Heart left ventricle (tissue), 13 donors: ENCODE measurements around the gene NLRP3.

Experiments
- CTCF ChIP-seq, 12 donors: fragments of 200-600 bp; sonication (generic) in 4 of 12; IDR thresholded peaks; one replicate each; pipeline versions ENCODE4 v1.5.0 to v1.8.0; 2018 to 2022; ENCODE audit warnings: antibody characterized with exemption in 12 of 12, mild to moderate bottlenecking in 5 of 12
- POLR2A ChIP-seq, 2 donors: fragments of 450-650 bp; IDR thresholded peaks; one replicate each; pipeline ENCODE4 v1.6.1; 2017; ENCODE audit warnings: antibody characterized with exemption in 2 of 2, mild to moderate bottlenecking in 2 of 2, moderate library complexity in 2 of 2
- donor health status: ischemic (EF 13 %, LVEDD 7.1; RV severe dilation, severe dysfunction).
- donor health status: DM: no; HTN: yes; CAD: no.
- donor health status: DM: no; HTN: no; CAD: no.
- donor health status: ischemic (EF 25% LVEDD 6.9; RV normal size, moderate dysfunction).
- donor health status: ischemic (EF 25% LVEDD 5.7; RV mildly dilated, moderate dysfunction).
- donor health status: ischemic (EF 35%, LVEDD 5.7; RV mildly dilated, moderate dysfunction).
- donor health status: nonischemic (EF 11% LVEDD 7.7; RV severe dilation, severe dysfunction).
- donor health status: DM: yes; HTN: yes; CAD: no.
- donor health status: PGD.
- donor health status: ischemic (EF 29% LVEDD 5.4; RV normal size, mild dysfunction).
- donor health status: nonischemic (EF 23%, LVEDD 6.1; RV moderate dilation, normal function).

GRCh38 chr1:247371801-247372259 is 44.1 kb upstream of the NLRP3 start:
- TF ChIP-seq CTCF (IDR thresholded peaks at IDR 0.05) (no peak), POLR2A (IDR thresholded peaks at IDR 0.05) (no peak)
